Panc1 (cell line): ENCODE measurements around the gene SLC5A8. TPM values are rescaled to one million over a fixed set of nuclear protein-coding genes. Genes with fewer than 3 reads are reported as not detected.

Experiments
- ATAC-seq: fragments of 200-7000 bp; cut with Tn5 transposase; 2 replicates; pipeline ENCODE4 v1.9.1; 2020; ENCODE audit warnings: mild to moderate bottlenecking, moderate library complexity
- BruUV-seq: library from RNA; stranded (reverse); fragments of 400-500 nt; replicated peaks from 2 replicates; lab custom pipeline; 2021; lab: Mats Ljungman, UMichigan
- CTCF ChIA-PET: fragments of 300-600 bp; sonication (Branson Sonifier 250); formaldehyde crosslinking; loops from one replicate; lab custom pipeline; 2022; ENCODE audit warnings: antibody characterized with exemption; lab: Charles Lee
- POLR2A ChIA-PET: fragments of 300-600 bp; sonication (Branson Sonifier 250); formaldehyde crosslinking; loops from one replicate; lab custom pipeline; 2022; ENCODE audit warnings: antibody characterized with exemption; lab: Charles Lee
- DNase-seq: peaks from one replicate; pipeline ENCODE4 v3.0.0-alpha.2; 2010; ENCODE audit warnings: low read depth, low spot score
- H3K27ac ChIP-seq: 2 replicates; pipeline ENCODE4 v1.5.1; 2011; ENCODE audit warnings: mild to moderate bottlenecking, low read length, inconsistent platforms
- H3K27me3 ChIP-seq: fragments of 200-500 bp; sonication (Bioruptor generic); 2 replicates; pipeline ENCODE4 v1.6.0; 2014; ENCODE audit warnings: low read length, inconsistent platforms; ENCODE audit not compliant: control insufficient read depth, insufficient read depth
- H3K36me3 ChIP-seq: fragments of 200-500 bp; sonication (Bioruptor generic); 2 replicates; pipeline ENCODE4 v1.5.1; 2014; ENCODE audit warnings: inconsistent platforms, mild to moderate bottlenecking, low read length, moderate library complexity; ENCODE audit not compliant: control insufficient read depth, insufficient read depth
- H3K4me1 ChIP-seq: 2 replicates; pipeline ENCODE4 v1.5.1; 2011; ENCODE audit warnings: inconsistent platforms, mild to moderate bottlenecking, low read length, moderate library complexity; ENCODE audit not compliant: control insufficient read depth, insufficient read depth
- H3K4me3 ChIP-seq, 2 experiments: 2 replicates each; pipeline ENCODE4 v1.5.1; 2011 to 2012; ENCODE audit warnings: low read depth in 2 of 2, low read length in 2 of 2, mild to moderate bottlenecking in 2 of 2, inconsistent platforms in 1 of 2, moderate library complexity in 1 of 2
- H3K9me3 ChIP-seq: fragments of 200-500 bp; sonication (Bioruptor generic); 2 replicates; pipeline ENCODE4 v1.5.1; 2014; ENCODE audit warnings: low read depth, mild to moderate bottlenecking, inconsistent platforms, low read length, moderate library complexity; ENCODE audit not compliant: control insufficient read depth, insufficient read depth
- CTCF ChIP-seq: fragments of 450-650 bp; IDR thresholded peaks from 2 replicates; pipeline ENCODE4 v1.5.1; 2017; ENCODE audit warnings: mild to moderate bottlenecking
- POLR2AphosphoS5 ChIP-seq: IDR thresholded peaks from 2 replicates; pipeline ENCODE4 v1.6.1; 2012; ENCODE audit warnings: mild to moderate bottlenecking, low read depth, low read length, moderate library complexity
- REST ChIP-seq, 2 experiments: IDR thresholded peaks; 2 replicates each; pipeline ENCODE4 v1.6.1; 2011 to 2012; ENCODE audit warnings: low read depth in 2 of 2, control low read depth in 1 of 2, low read length in 1 of 2, mild to moderate bottlenecking in 1 of 2, moderate library complexity in 1 of 2; ENCODE audit not compliant: insufficient read depth in 1 of 2
- SIN3A ChIP-seq: IDR thresholded peaks from 2 replicates; pipeline ENCODE4 v1.6.1; 2012; ENCODE audit warnings: low read depth, mild to moderate bottlenecking, low read length, moderate library complexity, borderline replicate concordance; ENCODE audit not compliant: insufficient read depth
- TCF7L2 ChIP-seq: IDR thresholded peaks from 2 replicates; pipeline ENCODE4 v1.6.1; 2011; ENCODE audit warnings: mild to moderate bottlenecking, low read depth, low read length, inconsistent platforms
- in situ Hi-C: cut with HindIII; loops from 2 replicates; pipeline ENCODE4 v1.10.0; 2016; ENCODE audit warnings: low sequenced_read_pairs, low pct_unique_long_range_greater_than_20kb
- intact Hi-C: fragments of 100-400 bp; cut with micrococcal nuclease; formaldehyde crosslinking; loops from one replicate; pipeline ENCODE4 v1.10.0; 2022; ENCODE audit not compliant: unreplicated experiment
- total RNA-seq: library from RNA; stranded (reverse); gene quantifications from one replicate; pipeline ENCODE4 v1.2.1, GENCODE V29; 2021; ENCODE audit not compliant: unreplicated experiment

Gene SLC5A8
- total RNA-seq, 1 experiment from 2014 or later = not detected

- ChIA-PET CTCF (no interaction called here), POLR2A (no interaction called here)
- in situ Hi-C loops (no loop called here), intact Hi-C loops (no loop called here)
- ATAC-seq (no peak), DNase-seq (no peak)
- Histone ChIP-seq H3K9me3 (no peaks in the 10 kb centered on the region), H3K27me3 (no peaks in the 10 kb centered on the region), H3K4me1 (no peaks in the 10 kb centered on the region), H3K27ac (no peak overlapping the region), H3K36me3 (no peaks in the 10 kb centered on the region), H3K4me3 (no peak overlapping the region)
- TF ChIP-seq TCF7L2 (no peak), REST (IDR thresholded peaks at IDR 0.05; ENCODE audit: insufficient read depth in 1 of 2, low read depth in 2 of 2, low read length in 1 of 2) (no peak), POLR2AphosphoS5 (no peak), CTCF (no peak), SIN3A (no peak)
- BruUV-seq = no TSS peak
Measured at GRCh38 chr12:101221301-101221700, 11.3 kb upstream of the SLC5A8 start.

- ChIA-PET POLR2A (no interaction called here), CTCF (no interaction called here)
- Histone ChIP-seq H3K27me3 (no peaks in the 10 kb centered on the region; the same call in 1 of the 2 replicates), H3K27ac (no peak overlapping the region), H3K9me3 (no peaks in the 10 kb centered on the region), H3K4me3 (no peak overlapping the region), H3K36me3 (no peaks in the 10 kb centered on the region), H3K4me1 (no peaks in the 10 kb centered on the region)
- BruUV-seq = no TSS peak
- in situ Hi-C loops = no loop called here
- TF ChIP-seq POLR2AphosphoS5 (no peak), REST (IDR thresholded peaks at IDR 0.05; ENCODE audit: insufficient read depth in 1 of 2, low read depth in 2 of 2, low read length in 1 of 2) (no peak)
- ATAC-seq (no peak), DNase-seq (no peak)
- intact Hi-C loops = no loop called here
Measured at GRCh38 chr12:101216810-101217209, 6.8 kb upstream of the SLC5A8 start.
